Cardiac fibroblast (primary cell): ENCODE data around the gene GLG1.

Experiments used
- DNase-seq, 2 donors: peaks; one replicate each; pipeline versions ENCODE4 v3.0.0 to v3.0.0-alpha.2; 2010; ENCODE audit warnings: low read depth in 2 of 2
- H3K4me3 ChIP-seq, 2 donors: replicated peaks in 1 of 2; 1 replicate in 1 of 2; 2 replicates in 1 of 2; pipeline ENCODE4 v1.5.1; 2011; ENCODE audit warnings: low read depth in 2 of 2, low read length in 2 of 2, mild to moderate bottlenecking in 2 of 2, moderate library complexity in 1 of 2
- TF ChIP-seq, protein P1 (sequence below): IDR thresholded peaks from one replicate; pipeline ENCODE4 v1.5.1; 2011; ENCODE audit warnings: low read depth, mild to moderate bottlenecking, low read length, inconsistent platforms

GLG1 gene

DNA sequence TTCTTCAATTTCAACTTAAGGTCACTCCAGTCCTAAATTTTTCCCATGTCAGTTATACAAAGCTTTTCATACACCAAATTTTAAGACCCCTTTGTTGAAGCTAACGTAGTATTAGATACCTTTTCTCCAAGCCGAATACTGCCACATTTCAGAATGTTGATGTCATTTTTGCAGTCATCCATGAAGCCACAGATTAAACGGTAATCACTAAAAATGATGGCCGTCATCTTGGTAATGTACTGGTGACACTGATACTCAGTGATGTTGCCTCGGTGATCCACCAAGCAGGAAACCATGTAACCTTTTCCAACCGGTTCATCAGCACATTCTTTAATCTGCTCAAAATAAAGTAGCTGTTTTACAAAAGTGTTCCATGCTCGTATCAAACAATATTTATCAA is 103.5 kb downstream of the GLG1 start:
- no peak for DNase-seq
- no peak overlapping the region for H3K4me3 ChIP-seq
- TF ChIP-seq, protein P1, sequence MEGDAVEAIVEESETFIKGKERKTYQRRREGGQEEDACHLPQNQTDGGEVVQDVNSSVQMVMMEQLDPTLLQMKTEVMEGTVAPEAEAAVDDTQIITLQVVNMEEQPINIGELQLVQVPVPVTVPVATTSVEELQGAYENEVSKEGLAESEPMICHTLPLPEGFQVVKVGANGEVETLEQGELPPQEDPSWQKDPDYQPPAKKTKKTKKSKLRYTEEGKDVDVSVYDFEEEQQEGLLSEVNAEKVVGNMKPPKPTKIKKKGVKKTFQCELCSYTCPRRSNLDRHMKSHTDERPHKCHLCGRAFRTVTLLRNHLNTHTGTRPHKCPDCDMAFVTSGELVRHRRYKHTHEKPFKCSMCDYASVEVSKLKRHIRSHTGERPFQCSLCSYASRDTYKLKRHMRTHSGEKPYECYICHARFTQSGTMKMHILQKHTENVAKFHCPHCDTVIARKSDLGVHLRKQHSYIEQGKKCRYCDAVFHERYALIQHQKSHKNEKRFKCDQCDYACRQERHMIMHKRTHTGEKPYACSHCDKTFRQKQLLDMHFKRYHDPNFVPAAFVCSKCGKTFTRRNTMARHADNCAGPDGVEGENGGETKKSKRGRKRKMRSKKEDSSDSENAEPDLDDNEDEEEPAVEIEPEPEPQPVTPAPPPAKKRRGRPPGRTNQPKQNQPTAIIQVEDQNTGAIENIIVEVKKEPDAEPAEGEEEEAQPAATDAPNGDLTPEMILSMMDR = no peak

DNA sequence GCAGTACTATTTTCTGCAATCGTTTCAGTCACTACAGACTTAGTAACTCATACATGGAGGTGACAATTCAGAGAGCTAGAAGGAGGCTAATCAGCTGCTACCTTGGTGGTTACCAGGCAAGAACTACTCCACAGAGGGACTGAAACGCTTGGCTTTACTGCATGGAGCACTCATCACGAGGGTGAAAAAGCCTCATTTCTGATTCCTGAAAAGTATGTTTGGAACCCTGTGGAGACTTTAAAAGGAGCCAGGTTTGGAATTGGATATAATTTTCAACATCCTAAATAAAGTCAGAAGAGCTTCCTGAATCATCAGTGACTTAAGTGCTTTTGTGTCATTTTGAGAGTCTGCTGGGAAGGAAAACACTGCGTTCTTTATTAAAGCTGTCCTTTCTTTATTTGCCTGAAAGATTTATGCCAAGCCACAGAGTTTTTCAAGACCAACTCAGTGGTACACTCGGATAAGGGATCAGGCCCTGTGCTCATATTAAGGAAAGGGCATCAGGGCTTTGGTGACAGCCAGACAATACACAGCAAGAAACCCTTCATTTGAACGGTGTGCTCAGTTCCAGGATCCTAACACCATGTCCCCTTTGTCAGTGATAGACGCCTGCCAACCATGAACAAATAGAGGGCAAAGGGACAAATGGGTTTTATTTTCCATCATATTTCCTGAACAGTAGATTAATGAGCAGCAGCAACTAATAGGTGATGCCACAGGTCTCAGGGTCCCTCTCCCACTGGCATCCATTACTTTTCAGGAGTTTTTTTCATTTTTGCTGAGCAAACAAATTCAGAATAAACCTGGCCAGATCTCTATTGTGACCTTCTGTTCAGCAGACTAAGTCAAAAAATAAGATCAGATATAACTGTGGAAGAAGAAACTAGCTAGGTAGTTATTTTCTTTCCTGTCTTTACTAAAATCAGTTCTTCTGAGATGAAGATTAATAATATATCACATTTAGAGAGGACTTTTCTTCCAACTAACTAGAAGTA is 105.1 kb downstream of the GLG1 start:
- no peak overlapping the region for H3K4me3 ChIP-seq
- no peak for DNase-seq
- TF ChIP-seq, protein P1 = no peak

DNA sequence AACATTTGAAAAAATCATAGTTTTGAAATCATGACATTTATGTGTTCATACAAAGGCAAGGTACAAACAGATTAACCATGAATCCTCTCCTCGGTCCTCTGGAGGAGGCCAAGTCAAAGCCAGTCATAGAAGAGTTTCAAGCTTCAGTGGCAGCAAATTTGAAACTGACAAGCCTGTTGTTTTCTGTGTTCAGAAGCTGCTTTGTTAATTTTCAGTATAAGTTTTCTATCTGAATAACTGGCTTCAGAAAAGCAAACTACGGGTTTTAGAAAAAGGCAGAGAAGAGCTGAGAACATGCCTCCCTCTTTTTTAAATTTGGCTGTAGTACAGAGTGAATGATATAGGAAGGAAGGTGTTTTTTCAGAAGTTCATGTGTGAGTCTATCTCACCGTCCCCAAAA is 106.0 kb downstream of the GLG1 start:
- no peak overlapping the region for H3K4me3 ChIP-seq
- TF ChIP-seq, protein P1 = no peak
- DNase-seq = no peak

DNA sequence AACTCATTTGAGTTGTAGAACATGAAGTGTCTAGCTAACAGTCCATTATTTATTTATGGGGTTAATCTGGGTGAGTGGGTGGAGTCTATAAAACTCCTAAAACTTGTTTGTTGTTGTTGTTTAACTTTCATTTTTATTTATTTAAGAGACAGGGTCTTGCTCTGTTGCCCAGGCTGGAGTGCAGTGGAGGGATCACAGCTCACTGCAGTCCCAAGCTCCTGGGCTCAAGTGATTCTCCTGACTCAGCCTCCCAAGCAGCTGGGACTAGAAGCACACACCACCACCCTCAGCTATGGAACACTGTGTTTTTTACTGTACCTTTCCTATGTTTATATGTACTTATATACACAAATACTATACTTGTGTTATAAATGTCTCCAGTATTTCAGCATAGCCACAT is 107.8 kb downstream of the GLG1 start:
- TF ChIP-seq, protein P1 = no peak
- H3K4me3 ChIP-seq = no peak overlapping the region
- no peak for DNase-seq

DNA sequence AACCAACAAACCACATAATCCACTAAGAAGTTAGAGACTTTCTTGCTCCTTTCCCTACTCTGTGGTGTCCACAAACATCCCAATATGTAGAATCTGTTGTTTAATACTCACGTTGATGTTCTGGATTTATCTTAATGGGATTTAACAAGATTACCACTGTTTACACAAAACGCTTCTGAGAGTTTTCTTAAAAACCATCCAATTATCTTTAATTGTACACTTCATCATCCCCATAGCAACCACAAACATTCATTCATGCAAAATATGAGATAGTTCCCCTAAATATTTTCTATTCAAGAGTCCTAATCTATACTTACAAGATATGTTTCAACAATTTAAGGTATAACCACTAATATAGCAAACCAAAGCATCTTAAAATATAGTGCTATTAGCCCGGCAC is 109.2 kb downstream of the GLG1 start:
- no peak overlapping the region for H3K4me3 ChIP-seq
- DNase-seq = no peak
- TF ChIP-seq, protein P1 = no peak

DNA sequence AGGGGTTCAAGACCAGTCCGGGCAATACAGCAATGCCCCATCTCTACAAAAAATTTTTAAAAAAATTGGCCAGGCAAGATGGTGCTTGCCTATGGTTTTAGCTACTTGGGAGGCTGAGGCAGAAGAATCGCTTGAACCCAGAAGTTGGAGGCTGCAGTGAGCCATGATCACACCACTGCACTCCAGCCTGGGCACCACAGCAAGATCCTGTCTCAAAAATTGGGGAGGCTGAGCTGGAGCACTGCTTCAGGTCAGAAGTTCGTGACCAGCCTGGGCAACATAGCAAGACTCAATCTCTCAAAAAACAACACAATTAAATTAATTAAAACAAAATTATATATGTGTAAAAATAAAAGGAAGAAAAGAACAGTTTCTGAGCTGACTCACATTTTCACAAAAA is 110.9 kb downstream of the GLG1 start:
- no peak overlapping the region for H3K4me3 ChIP-seq
- no peak for DNase-seq
- TF ChIP-seq, protein P1 = no peak
